ENCODE measurements around the gene KRTAP12-3. TPM values are rescaled to one million over a fixed set of nuclear protein-coding genes. Genes with fewer than 3 reads are reported as not detected.
"Not testable (repeated sequence)": the region's sequence is repeated elsewhere in the genome, so short reads cannot be mapped to it uniquely, and the experiment has no call there.

KRTAP12-3 gene
- total RNA-seq (not detected), polyA plus RNA-seq (ENCODE audit: insufficient read depth in 1 of 8, insufficient read length in 8 of 8, low replicate concordance in 1 of 8) (not detected)
- long read RNA-seq, donor 1, result 0 reads
- long read RNA-seq, donor 2, result 0 reads
- long read RNA-seq, donor 3, result 0 reads
- long read RNA-seq, donor 4, result 0 reads
- long read RNA-seq, donor 5, result 0 reads
- long read RNA-seq, donor 6, result 0 reads
- long read RNA-seq, donor 7, result 0 reads
- long read RNA-seq, donor 8, result 0 reads
- long read RNA-seq, donor 9, result 0 reads
- long read RNA-seq, donor 10, result 0 reads
- long read RNA-seq, donor 11, result 0 reads

GRCh38 chr21:44657635-44658540, at the start of gene KRTAP12-3:
Gene KRTAP12-3 (plus strand): TSS chr21:44657932. CDS start chr21:44657980, 48 bp downstream.
- WGBS (ENCODE audit: insufficient coverage), result 91% methylated on average over 18 of the region's 26 CpGs

GRCh38 chr21:44609193-44609592, 48.5 kb upstream of the KRTAP12-3 start:
- Histone ChIP-seq H3K9me3 (replicated peaks; ENCODE audit: control insufficient read depth, low read depth, low read length) (peaks cover 9% of the 10 kb centered on the region), H3K27me3 (ENCODE audit: control insufficient read depth, insufficient read depth, low read length) (peaks cover 3% of the 10 kb centered on the region), H3K4me3 (ENCODE audit: low read length) (no peak overlapping the region), H3K27ac (ENCODE audit: low read length) (no peak overlapping the region), H3K36me3 (ENCODE audit: control insufficient read depth, insufficient read depth, low read length) (no peaks in the 10 kb centered on the region), H3K4me1 (ENCODE audit: control insufficient read depth, insufficient read depth, low read length) (no peaks in the 10 kb centered on the region)
- no peak for DNase-seq

More at GRCh38 chr21:44657635-44658540, at the start of gene KRTAP12-3:
- no peak for DNase-seq
- Histone ChIP-seq H3K4me3 (ENCODE audit: low read length) (no peak within 1 kb of the TSS), H3K36me3 (ENCODE audit: control insufficient read depth, insufficient read depth, low read length) (no peaks in the 10 kb centered on the region), H3K27ac (ENCODE audit: low read length) (no peak within 1 kb of the TSS), H3K4me1 (ENCODE audit: control insufficient read depth, insufficient read depth, low read length) (no peaks in the 10 kb centered on the region), H3K27me3 (ENCODE audit: control insufficient read depth, insufficient read depth, low read length) (peaks cover 10% of the 10 kb centered on the region), H3K9me3 (replicated peaks; ENCODE audit: control insufficient read depth, low read depth, low read length) (peaks cover 3% of the 10 kb centered on the region)

GRCh38 chr21:44610157-44610843, 47.4 kb upstream of the KRTAP12-3 start:
- H3K27ac ChIP-seq (ENCODE audit: low read length); DNase-seq; H3K9me3 ChIP-seq (replicated peaks; ENCODE audit: control insufficient read depth, low read depth, low read length); H3K4me1 ChIP-seq (ENCODE audit: control insufficient read depth, insufficient read depth, low read length); H3K36me3 ChIP-seq (ENCODE audit: control insufficient read depth, insufficient read depth, low read length); H3K27me3 ChIP-seq (ENCODE audit: control insufficient read depth, insufficient read depth, low read length); H3K4me3 ChIP-seq (ENCODE audit: low read length): not testable (repeated sequence)
- WGBS (ENCODE audit: insufficient coverage), result 94% methylated on average over 7 of the region's 7 CpGs

GRCh38 chr21:44611551-44611950, 46.2 kb upstream of the KRTAP12-3 start:
- Histone ChIP-seq H3K27ac (ENCODE audit: low read length) (no peak overlapping the region), H3K36me3 (ENCODE audit: control insufficient read depth, insufficient read depth, low read length) (no peaks in the 10 kb centered on the region), H3K4me1 (ENCODE audit: control insufficient read depth, insufficient read depth, low read length) (no peaks in the 10 kb centered on the region), H3K9me3 (replicated peaks; ENCODE audit: control insufficient read depth, low read depth, low read length) (peaks cover 9% of the 10 kb centered on the region), H3K27me3 (ENCODE audit: control insufficient read depth, insufficient read depth, low read length) (peaks cover 11% of the 10 kb centered on the region), H3K4me3 (ENCODE audit: low read length) (no peak overlapping the region)
- WGBS (ENCODE audit: insufficient coverage), result 87% methylated on average over 3 of the region's 4 CpGs
- DNase-seq, result no peak

GRCh38 chr21:44612029-44612486, 45.7 kb upstream of the KRTAP12-3 start, which contains the start of gene KRTAP10-8:
Gene KRTAP10-8 (plus strand): TSS chr21:44612079. CDS start chr21:44612101, 22 bp downstream.
- 74% methylated on average over 8 of the region's 8 CpGs for WGBS (ENCODE audit: insufficient coverage)
- Histone ChIP-seq H3K4me1 (ENCODE audit: control insufficient read depth, insufficient read depth, low read length) (no peaks in the 10 kb centered on the region), H3K27me3 (ENCODE audit: control insufficient read depth, insufficient read depth, low read length) (peaks cover 12% of the 10 kb centered on the region), H3K9me3 (replicated peaks; ENCODE audit: control insufficient read depth, low read depth, low read length) (peaks cover 9% of the 10 kb centered on the region), H3K4me3 (ENCODE audit: low read length) (no peak within 1 kb of the TSS), H3K36me3 (ENCODE audit: control insufficient read depth, insufficient read depth, low read length) (no peaks in the 10 kb centered on the region), H3K27ac (ENCODE audit: low read length) (no peak within 1 kb of the TSS)
- DNase-seq, result no peak

GRCh38 chr21:44612669-44613229, 45.0 kb upstream of the KRTAP12-3 start:
- H3K9me3 ChIP-seq (replicated peaks; ENCODE audit: control insufficient read depth, low read depth, low read length), result peaks cover 9% of the 10 kb centered on the region
- H3K4me1 ChIP-seq (ENCODE audit: control insufficient read depth, insufficient read depth, low read length), result no peaks in the 10 kb centered on the region
- WGBS (ENCODE audit: insufficient coverage), result 82% methylated on average over 12 of the region's 13 CpGs
- DNase-seq, result no peak
- H3K4me3 ChIP-seq (ENCODE audit: low read length), result no peak overlapping the region
- no peak overlapping the region for H3K27ac ChIP-seq (ENCODE audit: low read length)
- H3K36me3 ChIP-seq (ENCODE audit: control insufficient read depth, insufficient read depth, low read length), result no peaks in the 10 kb centered on the region
- peaks cover 12% of the 10 kb centered on the region for H3K27me3 ChIP-seq (ENCODE audit: control insufficient read depth, insufficient read depth, low read length)

- WGBS (ENCODE audit: insufficient coverage), result 80% methylated on average over 25 of the region's 26 CpGs
- peaks cover 12% of the 10 kb centered on the region for H3K27me3 ChIP-seq (ENCODE audit: control insufficient read depth, insufficient read depth, low read length)
Observed at GRCh38 chr21:44613386-44614155, 44.2 kb upstream of the KRTAP12-3 start.

GRCh38 chr21:44614161-44614631, 43.5 kb upstream of the KRTAP12-3 start:
- Histone ChIP-seq H3K9me3 (replicated peaks; ENCODE audit: control insufficient read depth, low read depth, low read length) (peaks cover 9% of the 10 kb centered on the region), H3K27ac (ENCODE audit: low read length) (no peak overlapping the region), H3K4me3 (ENCODE audit: low read length) (no peak overlapping the region), H3K27me3 (ENCODE audit: control insufficient read depth, insufficient read depth, low read length) (peaks cover 12% of the 10 kb centered on the region), H3K4me1 (ENCODE audit: control insufficient read depth, insufficient read depth, low read length) (no peaks in the 10 kb centered on the region), H3K36me3 (ENCODE audit: control insufficient read depth, insufficient read depth, low read length) (no peaks in the 10 kb centered on the region)
- 82% methylated on average over 14 of the region's 20 CpGs for WGBS (ENCODE audit: insufficient coverage)
- no peak for DNase-seq

More at GRCh38 chr21:44613386-44614155, 44.2 kb upstream of the KRTAP12-3 start:
- no peak overlapping the region for H3K27ac ChIP-seq (ENCODE audit: low read length)
- H3K36me3 ChIP-seq (ENCODE audit: control insufficient read depth, insufficient read depth, low read length), result no peaks in the 10 kb centered on the region
- H3K4me1 ChIP-seq (ENCODE audit: control insufficient read depth, insufficient read depth, low read length), result no peaks in the 10 kb centered on the region
- H3K9me3 ChIP-seq (replicated peaks; ENCODE audit: control insufficient read depth, low read depth, low read length), result peaks cover 9% of the 10 kb centered on the region
- no peak for DNase-seq
- no peak overlapping the region for H3K4me3 ChIP-seq (ENCODE audit: low read length)

- WGBS (ENCODE audit: insufficient coverage), result 86% methylated on average over 22 of the region's 28 CpGs
- Histone ChIP-seq H3K27ac (ENCODE audit: low read length) (no peak overlapping the region), H3K9me3 (replicated peaks; ENCODE audit: control insufficient read depth, low read depth, low read length) (peaks cover 7% of the 10 kb centered on the region), H3K4me1 (ENCODE audit: control insufficient read depth, insufficient read depth, low read length) (no peaks in the 10 kb centered on the region), H3K27me3 (ENCODE audit: control insufficient read depth, insufficient read depth, low read length) (peaks cover 12% of the 10 kb centered on the region), H3K4me3 (ENCODE audit: low read length) (no peak overlapping the region), H3K36me3 (ENCODE audit: control insufficient read depth, insufficient read depth, low read length) (no peaks in the 10 kb centered on the region)
- no peak for DNase-seq
Observed at GRCh38 chr21:44614961-44615391, 42.8 kb upstream of the KRTAP12-3 start.

Data from muscle of leg (tissue), 16 donors.